ENCODE measurements around the gene NR1I2.

NR1I2 gene

GRCh38 chr3:119781330-119782198 lies at the start of gene NR1I2:
NR1I2 (plus strand) TSS chr3:119782101.
- DNase-seq: no peak

GRCh38 chr3:119733812-119734211 lies 48.1 kb upstream of the NR1I2 start:
- no peak for DNase-seq

GRCh38 chr3:119738741-119739140 lies 43.2 kb upstream of the NR1I2 start:
- DNase-seq: no peak

GRCh38 chr3:119741657-119742590 lies 40.0 kb upstream of the NR1I2 start:
- DNase-seq: no peak

GRCh38 chr3:119743921-119744320 lies 38.0 kb upstream of the NR1I2 start:
- no peak for DNase-seq

- DNase-seq: no peak
Measured at GRCh38 chr3:119745942-119746341, 36.0 kb upstream of the NR1I2 start.

- no peak for DNase-seq
Measured at GRCh38 chr3:119746423-119746822, 35.5 kb upstream of the NR1I2 start.

- no peak for DNase-seq
Measured at GRCh38 chr3:119747357-119747756, 34.5 kb upstream of the NR1I2 start.

GRCh38 chr3:119748991-119749390 lies 32.9 kb upstream of the NR1I2 start:
- DNase-seq: no peak

GRCh38 chr3:119751423-119751822 lies 30.5 kb upstream of the NR1I2 start:
- DNase-seq: no peak

GRCh38 chr3:119759962-119760361 lies 21.9 kb upstream of the NR1I2 start:
- DNase-seq: no peak

- DNase-seq: no peak
Measured at GRCh38 chr3:119762876-119763275, 19.0 kb upstream of the NR1I2 start.

GRCh38 chr3:119763466-119763865 lies 18.4 kb upstream of the NR1I2 start:
- DNase-seq: no peak

GRCh38 chr3:119765239-119765638 lies 16.7 kb upstream of the NR1I2 start:
- no peak for DNase-seq

- DNase-seq: no peak
Measured at GRCh38 chr3:119767936-119768601, 13.8 kb upstream of the NR1I2 start.

GRCh38 chr3:119768668-119769393 lies 13.1 kb upstream of the NR1I2 start:
- no peak for DNase-seq

- no peak for DNase-seq
Measured at GRCh38 chr3:119769394-119770149, 12.3 kb upstream of the NR1I2 start.

- peak in 1 of 56 donors; percentile 4 for DNase-seq
Measured at GRCh38 chr3:119774444-119774843, 7.5 kb upstream of the NR1I2 start.

- no peak for DNase-seq
Measured at GRCh38 chr3:119776304-119776703, 5.6 kb upstream of the NR1I2 start.

GRCh38 chr3:119778176-119778575 lies 3.7 kb upstream of the NR1I2 start:
- no peak for DNase-seq

Data from amygdala (tissue), 56 donors.